ENCODE results near the gene IQCB1. TPM values are rescaled to one million over a fixed set of nuclear protein-coding genes. Genes with fewer than 3 reads are reported as not detected.

IQCB1 gene
- total and polyA plus RNA-seq, 2 of the 8 experiments (the other 6 are each of a cell fraction or from before 2014, with no cell fraction given) = 21.7 to 31.2 TPM

GRCh38 chr3:121735047-121735696 is 99.7 kb downstream of the IQCB1 start:
- Histone ChIP-seq H2BK12ac (ENCODE audit: low read depth, low read length) (no peak overlapping the region), H3K23me2 (ENCODE audit: low read depth, low read length) (no peaks in the 10 kb centered on the region), H2BK20ac (ENCODE audit: low read length) (no peak overlapping the region), H3K27ac (ENCODE audit: low read depth, low read length) (no peak overlapping the region), H3K18ac (ENCODE audit: extremely low read depth, low read length) (no peak overlapping the region), H3K79me1 (ENCODE audit: low read depth, low read length) (no peaks in the 10 kb centered on the region; the same call in 1 of the 2 replicates), H3K56ac (replicated peaks; ENCODE audit: insufficient read length, low read depth, low read length) (no peak overlapping the region), H2AFZ (ENCODE audit: low read length) (no peak overlapping the region), H2BK15ac (ENCODE audit: low read length) (no peak overlapping the region), H3K23ac (ENCODE audit: insufficient read length) (no peak overlapping the region), H3K9me3 (ENCODE audit: insufficient read depth in 2 of 2, low read depth in 1 of 2, low read length in 1 of 2) (no peaks in the 10 kb centered on the region), H3K79me2 (ENCODE audit: control insufficient read depth in 1 of 2, insufficient read depth in 2 of 2, low read length in 2 of 2) (peaks cover 0 to 56% of the 10 kb centered on the region in 2 experiments; a peak in 2 of 4 replicates), H3K14ac (ENCODE audit: insufficient read length) (no peak overlapping the region), H4K8ac (ENCODE audit: extremely low read depth, insufficient read depth, low read length) (no peak overlapping the region), H3K9ac (replicated peaks in 1 of 4; ENCODE audit: extremely low read depth in 1 of 4, low read depth in 3 of 4, low read length in 3 of 4) (no peak overlapping the region), H4K5ac (ENCODE audit: insufficient read length, low read depth, low read length) (no peak overlapping the region), H2BK120ac (replicated peaks; ENCODE audit: low read depth, low read length) (no peak overlapping the region), H4K20me1 (replicated peaks in 1 of 2; ENCODE audit: control insufficient read depth in 1 of 2, insufficient read depth in 2 of 2, low read length in 2 of 2) (peaks cover 0 to 3% of the 10 kb centered on the region in 2 experiments), H3K27me3 (replicated peaks in 1 of 4; ENCODE audit: control insufficient read depth in 3 of 4, extremely low read depth in 1 of 4, insufficient read depth in 3 of 4, low read length in 3 of 4) (no peaks in the 10 kb centered on the region), H4K91ac (replicated peaks; ENCODE audit: insufficient read length, low read length) (no peak overlapping the region), H3K4me1 (replicated peaks in 1 of 4; ENCODE audit: control insufficient read depth in 3 of 4, insufficient read depth in 4 of 4, low read length in 3 of 4) (no peaks in the 10 kb centered on the region), H3K4me3 (ENCODE audit: extremely low read depth in 1 of 4, insufficient read depth in 2 of 4, low read depth in 3 of 4, low read length in 4 of 4) (no peak overlapping the region), H2BK5ac (ENCODE audit: low read depth, low read length) (no peak overlapping the region), H3K36me3 (ENCODE audit: control insufficient read depth in 2 of 4, insufficient read depth in 4 of 4, low read length in 3 of 4) (no peaks in the 10 kb centered on the region), H2AK5ac (ENCODE audit: low read depth, low read length) (no peak overlapping the region), H3K4me2 (ENCODE audit: insufficient read depth in 1 of 2, low read depth in 2 of 2, low read length in 2 of 2) (no peak overlapping the region), H3K4ac (replicated peaks; ENCODE audit: insufficient read length, low read depth, low read length) (no peak overlapping the region)
- no peak for FAIRE-seq
- CTCF ChIA-PET (ENCODE audit: partially characterized antibody) = interaction anchor here (0.5 to 1.4 kb wide), 3 partner anchors 11 to 141 kb away, joined by 3 read pairs; no protein-coding TSS in a partner anchor
- TF ChIP-seq SIN3A (conservative IDR thresholded peaks at IDR 0.05 in 1 of 2, IDR thresholded peaks at IDR 0.05 in 1 of 2; ENCODE audit: low read depth in 1 of 2, low read length in 2 of 2) (no peak), TEAD4 (IDR thresholded peaks at IDR 0.05; ENCODE audit: low read depth, low read length) (no peak), EP300 (IDR thresholded peaks at IDR 0.05; ENCODE audit: borderline replicate concordance in 1 of 2, low read depth in 2 of 2, low read length in 2 of 2) (no peak), NRF1 (IDR thresholded peaks at IDR 0.05; ENCODE audit: low read depth, low read length) (no peak), CBX8 (IDR thresholded peaks at IDR 0.05; ENCODE audit: borderline replicate concordance, low read depth, low read length) (no peak), HDAC2 (IDR thresholded peaks at IDR 0.05; ENCODE audit: borderline replicate concordance in 1 of 2, low read depth in 2 of 2, low read length in 2 of 2) (no peak)
- TF ChIP-seq, protein P1, sequence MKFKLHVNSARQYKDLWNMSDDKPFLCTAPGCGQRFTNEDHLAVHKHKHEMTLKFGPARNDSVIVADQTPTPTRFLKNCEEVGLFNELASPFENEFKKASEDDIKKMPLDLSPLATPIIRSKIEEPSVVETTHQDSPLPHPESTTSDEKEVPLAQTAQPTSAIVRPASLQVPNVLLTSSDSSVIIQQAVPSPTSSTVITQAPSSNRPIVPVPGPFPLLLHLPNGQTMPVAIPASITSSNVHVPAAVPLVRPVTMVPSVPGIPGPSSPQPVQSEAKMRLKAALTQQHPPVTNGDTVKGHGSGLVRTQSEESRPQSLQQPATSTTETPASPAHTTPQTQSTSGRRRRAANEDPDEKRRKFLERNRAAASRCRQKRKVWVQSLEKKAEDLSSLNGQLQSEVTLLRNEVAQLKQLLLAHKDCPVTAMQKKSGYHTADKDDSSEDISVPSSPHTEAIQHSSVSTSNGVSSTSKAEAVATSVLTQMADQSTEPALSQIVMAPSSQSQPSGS (IDR thresholded peaks at IDR 0.05; ENCODE audit: low read length) = no peak
- DNase-seq (ENCODE audit: low read depth in 1 of 2, low spot score in 2 of 2) = no peak
- POLR2A ChIA-PET (ENCODE audit: partially characterized antibody) = no interaction called here
